HCT116 (cell line): Measurements from ENCODE around the gene SNRNP35. TPM values are rescaled to one million over a fixed set of nuclear protein-coding genes. Genes with fewer than 3 reads are reported as not detected.

Source experiments
- ATAC-seq: fragments of 200-7000 bp; cut with Tn5 transposase; 2 replicates; pipeline ENCODE4 v1.9.1; 2020; ENCODE audit warnings: mild to moderate bottlenecking, moderate library complexity
- BruUV-seq: library from RNA; stranded (reverse); fragments of 400-500 nt; replicated peaks from 2 replicates; lab custom pipeline; 2021; lab: Mats Ljungman, UMichigan
- CTCF ChIA-PET: fragments of 300-600 bp; sonication (Branson Sonifier 250); formaldehyde crosslinking; loops from one replicate; lab custom pipeline; 2021; ENCODE audit warnings: antibody characterized with exemption; lab: Charles Lee
- POLR2A ChIA-PET: fragments of 300-600, 350-600 bp; sonication (Branson Sonifier 250); formaldehyde crosslinking; loops from one replicate; lab custom pipeline; 2021; ENCODE audit warnings: antibody characterized with exemption; lab: Charles Lee
- RAD21 ChIA-PET, 2 experiments: fragments of 300-600 bp; sonication (Branson Sonifier 250); formaldehyde crosslinking; loops; one replicate each; lab custom pipeline; 2023; ENCODE audit warnings: low total read pairs in 2 of 2; ENCODE audit not compliant: uncharacterized antibody in 2 of 2, unreplicated experiment in 2 of 2, low non-redundant PET in 1 of 2; lab: Charles Lee
- DNase-seq: peaks from one replicate; pipeline ENCODE4 v3.0.0-alpha.2; 2010; ENCODE audit warnings: low read depth, low spot score
- H2AFZ ChIP-seq: fragments of 200-600 bp; shearing (Covaris generic), sonication (generic); 2 replicates; pipeline ENCODE4 v1.6.1; 2017; ENCODE audit warnings: low read depth, mixed run types, mixed read lengths, antibody characterized with exemption, low read length; ENCODE audit not compliant: poor library complexity, severe bottlenecking
- H3K27ac ChIP-seq: 2 replicates; pipeline ENCODE4 v1.5.1; 2012; ENCODE audit warnings: low read depth, low read length
- H3K27me3 ChIP-seq: fragments of 200-600 bp; sonication (generic); 2 replicates; pipeline ENCODE4 v1.6.1; 2016; ENCODE audit warnings: mixed run types, low read length, mixed read lengths; ENCODE audit not compliant: insufficient read depth
- H3K36me3 ChIP-seq, 2 experiments: fragments of 200-500 bp in 1 of 2; fragments of 200-600 bp in 1 of 2; sonication (Bioruptor generic) in 1 of 2; sonication (generic) in 1 of 2; 2 replicates each; pipeline versions ENCODE4 v1.5.1 to v1.6.1; 2014 to 2016; ENCODE audit warnings: low read length in 2 of 2, inconsistent platforms in 1 of 2, mixed read lengths in 1 of 2, mixed run types in 1 of 2; ENCODE audit not compliant: insufficient read depth in 2 of 2, control insufficient read depth in 1 of 2
- H3K4me1 ChIP-seq, 2 experiments: fragments of 200-600 bp in 1 of 2; sonication (generic) in 1 of 2; 2 replicates each; pipeline versions ENCODE4 v1.5.1 to v1.6.1; 2012 to 2017; ENCODE audit warnings: low read length in 2 of 2, inconsistent platforms in 1 of 2, mild to moderate bottlenecking in 1 of 2, mixed read lengths in 1 of 2, mixed run types in 1 of 2, moderate library complexity in 1 of 2; ENCODE audit not compliant: insufficient read depth in 2 of 2, control insufficient read depth in 1 of 2
- H3K4me2 ChIP-seq: fragments of 200-600 bp; sonication (generic); 2 replicates; pipeline ENCODE4 v1.6.1; 2017; ENCODE audit warnings: mixed run types, low read length, mixed read lengths
- H3K4me3 ChIP-seq, 2 experiments: fragments of 200-600 bp in 1 of 2; sonication (generic) in 1 of 2; replicated peaks in 1 of 2; 2 replicates each; pipeline ENCODE4 v1.5.1; 2011 to 2016; ENCODE audit warnings: low read length in 2 of 2, control low read depth in 1 of 2, low read depth in 1 of 2, mild to moderate bottlenecking in 1 of 2, mixed read lengths in 1 of 2, mixed run types in 1 of 2
- H3K79me2 ChIP-seq: fragments of 200-600 bp; sonication (generic); 2 replicates; pipeline ENCODE4 v1.6.1; 2017; ENCODE audit warnings: mild to moderate bottlenecking, mixed run types, low read length, moderate library complexity, mixed read lengths; ENCODE audit not compliant: insufficient read depth
- H3K9ac ChIP-seq: fragments of 200-600 bp; sonication (generic); 2 replicates; pipeline ENCODE4 v1.6.1; 2016; ENCODE audit warnings: low read length, mixed read lengths
- H3K9me2 ChIP-seq: fragments of 200-600 bp; sonication (generic), shearing (Covaris generic); 2 replicates; pipeline ENCODE4 v1.6.1; 2017; ENCODE audit warnings: mixed run types, mild to moderate bottlenecking, moderate library complexity; ENCODE audit not compliant: insufficient read depth
- H3K9me3 ChIP-seq, 2 experiments: fragments of 200-500 bp in 1 of 2; fragments of 200-600 bp in 1 of 2; sonication (Bioruptor generic) in 1 of 2; sonication (generic) in 1 of 2; 2 replicates each; pipeline ENCODE4 v1.6.1; 2014 to 2017; ENCODE audit warnings: low read length in 2 of 2, mixed read lengths in 2 of 2, inconsistent platforms in 1 of 2, low read depth in 1 of 2, mild to moderate bottlenecking in 1 of 2, mixed run types in 1 of 2, moderate library complexity in 1 of 2; ENCODE audit not compliant: control insufficient read depth in 1 of 2, insufficient read depth in 1 of 2
- H4K20me1 ChIP-seq: fragments of 200-600 bp; sonication (generic), shearing (Covaris generic); 2 replicates; pipeline ENCODE4 v1.6.1; 2017; ENCODE audit warnings: mixed run types, mild to moderate bottlenecking, moderate library complexity; ENCODE audit not compliant: insufficient read depth
- EZH2 ChIP-seq: fragments of 200-600 bp; sonication (generic); IDR thresholded peaks from 2 replicates; pipeline ENCODE4 v1.6.1; 2017; ENCODE audit warnings: antibody characterized with exemption, mixed run types
- EZH2phosphoT487 ChIP-seq: fragments of 200-600 bp; IDR thresholded peaks from 2 replicates; pipeline ENCODE4 v1.6.1; 2018; ENCODE audit warnings: antibody characterized with exemption, borderline replicate concordance
- JUND ChIP-seq: IDR thresholded peaks from 2 replicates; pipeline ENCODE4 v1.6.1; 2012
- MAX ChIP-seq: IDR thresholded peaks from 2 replicates; pipeline ENCODE4 v1.6.1; 2012
- POLR2A ChIP-seq: IDR thresholded peaks from 2 replicates; pipeline ENCODE4 v1.7.0; 2011; ENCODE audit warnings: borderline replicate concordance; ENCODE audit not compliant: insufficient read depth, insufficient read length; ENCODE audit errors: extremely low read depth
- POLR2AphosphoS5 ChIP-seq: IDR thresholded peaks from 2 replicates; pipeline ENCODE4 v1.6.1; 2011; ENCODE audit warnings: mild to moderate bottlenecking, low read depth, low read length, moderate library complexity
- RAD21 ChIP-seq: IDR thresholded peaks from 2 replicates; pipeline ENCODE4 v1.6.1; 2012; ENCODE audit warnings: low read depth, mild to moderate bottlenecking
- SP1 ChIP-seq: IDR thresholded peaks from 2 replicates; pipeline ENCODE4 v1.6.1; 2012; ENCODE audit warnings: low read depth
- SRF ChIP-seq: IDR thresholded peaks from 2 replicates; pipeline ENCODE4 v1.6.1; 2012; ENCODE audit warnings: low read depth
- TCF7L2 ChIP-seq: IDR thresholded peaks from 2 replicates; pipeline ENCODE4 v1.7.0; 2011; ENCODE audit warnings: borderline replicate concordance, inconsistent platforms; ENCODE audit not compliant: insufficient read depth, insufficient read length; ENCODE audit errors: extremely low read depth
- YY1 ChIP-seq: IDR thresholded peaks from 2 replicates; pipeline ENCODE4 v1.6.1; 2011; ENCODE audit warnings: low read length, low read depth, moderate library complexity, mild to moderate bottlenecking; ENCODE audit not compliant: insufficient replicate concordance; ENCODE audit errors: extremely low read depth
- ZBTB33 ChIP-seq: IDR thresholded peaks from 2 replicates; pipeline ENCODE4 v1.6.1; 2011; ENCODE audit warnings: mild to moderate bottlenecking, low read length, moderate library complexity; ENCODE audit not compliant: insufficient replicate concordance; ENCODE audit errors: extremely low read depth
- ZNF274 ChIP-seq: fragments of 200-500 bp; sonication (Bioruptor generic); IDR thresholded peaks from 2 replicates; pipeline ENCODE4 v1.6.1; 2014; ENCODE audit warnings: mild to moderate bottlenecking, low read depth, low read length, inconsistent platforms
- intact Hi-C: fragments of 100-400 bp; cut with micrococcal nuclease; formaldehyde crosslinking; loops from 2 replicates; pipeline ENCODE4 v1.10.0; 2022
- total RNA-seq: library from RNA; stranded (reverse); gene quantifications from one replicate; pipeline ENCODE4 v1.2.1, GENCODE V29; 2021; ENCODE audit not compliant: unreplicated experiment

Gene SNRNP35
- total RNA-seq, 1 experiment from 2014 or later, result 12.4 TPM

- no peak for TF ChIP-seq YY1
These were observed 16.3 kb upstream of the SNRNP35 start (continued) for GRCh38 chr12:123441523-123442164.

GRCh38 chr12:123442774-123443173, 15.2 kb upstream of the SNRNP35 start:
- Histone ChIP-seq H4K20me1 (no peaks in the 10 kb centered on the region), H3K4me3 (no peak overlapping the region), H3K9me3 (no peaks in the 10 kb centered on the region), H3K4me1 (no peaks in the 10 kb centered on the region), H3K9me2 (no peaks in the 10 kb centered on the region), H2AFZ (no peak overlapping the region), H3K27me3 (no peaks in the 10 kb centered on the region), H3K36me3 (no peaks in the 10 kb centered on the region), H3K27ac (no peak overlapping the region), H3K9ac (no peak overlapping the region), H3K4me2 (no peak overlapping the region), H3K79me2 (no peaks in the 10 kb centered on the region)
- no peak for ATAC-seq
- RAD21 ChIA-PET, result no interaction called here
- no peak for TF ChIP-seq RAD21
- no peak for TF ChIP-seq EZH2phosphoT487
- no peak for TF ChIP-seq JUND
- no peak for TF ChIP-seq SP1
- no peak for TF ChIP-seq EZH2
- TF ChIP-seq MAX, result no peak
- TF ChIP-seq ZBTB33, result no peak
- no peak for TF ChIP-seq POLR2AphosphoS5
- TF ChIP-seq ZNF274, result no peak
- TF ChIP-seq POLR2A, result no peak
- TF ChIP-seq SRF, result no peak
- no peak for TF ChIP-seq TCF7L2
- DNase-seq, result no peak
- intact Hi-C loops, result no loop called here
- POLR2A ChIA-PET, result no interaction called here
- CTCF ChIA-PET, result no interaction called here
- no TSS peak for BruUV-seq
